Eye (tissue), 1 donor: Measurements from ENCODE around the gene PTPRG.

Source experiments
- DNase-seq: peaks from one replicate; pipeline ENCODE4 v3.0.0-alpha.2; 2015

The PTPRG gene

GRCh38 chr3:62225051-62225450, 663.7 kb downstream of the PTPRG start:
- no peak for DNase-seq

- no peak for DNase-seq
These were observed 665.4 kb downstream of the PTPRG start for GRCh38 chr3:62226601-62227339.

- DNase-seq: no peak
These were observed 667.1 kb downstream of the PTPRG start for GRCh38 chr3:62228467-62228866.

- peak; percentile 80 for DNase-seq
These were observed 667.8 kb downstream of the PTPRG start for GRCh38 chr3:62229211-62229610.

GRCh38 chr3:62229908-62230307, 668.5 kb downstream of the PTPRG start:
- DNase-seq: no peak

- no peak for DNase-seq
These were observed 671.7 kb downstream of the PTPRG start for GRCh38 chr3:62233065-62233464.

- no peak for DNase-seq
These were observed 674.6 kb downstream of the PTPRG start for GRCh38 chr3:62236016-62236415.

- no peak for DNase-seq
These were observed 676.0 kb downstream of the PTPRG start for GRCh38 chr3:62237286-62237948.

GRCh38 chr3:62238003-62238402, 676.6 kb downstream of the PTPRG start:
- DNase-seq: no peak

GRCh38 chr3:62238431-62238830, 677.1 kb downstream of the PTPRG start:
- DNase-seq: no peak

- peak; percentile 66 for DNase-seq
These were observed 679.9 kb downstream of the PTPRG start for GRCh38 chr3:62241279-62241678.

GRCh38 chr3:62242831-62243509, 681.6 kb downstream of the PTPRG start:
- peak; percentile 94 for DNase-seq

GRCh38 chr3:62246094-62246493, 684.7 kb downstream of the PTPRG start:
- DNase-seq: no peak

GRCh38 chr3:62246985-62247384, 685.6 kb downstream of the PTPRG start:
- DNase-seq: no peak

GRCh38 chr3:62248734-62249483, 687.5 kb downstream of the PTPRG start:
- DNase-seq: peak; percentile 28

GRCh38 chr3:62249484-62249776, 688.1 kb downstream of the PTPRG start:
- no peak for DNase-seq

GRCh38 chr3:62249855-62250543, 688.6 kb downstream of the PTPRG start:
- no peak for DNase-seq

- DNase-seq: no peak
These were observed 691.2 kb downstream of the PTPRG start for GRCh38 chr3:62252438-62253157.

GRCh38 chr3:62253971-62254370, 692.6 kb downstream of the PTPRG start:
- no peak for DNase-seq

- no peak for DNase-seq
These were observed 694.4 kb downstream of the PTPRG start for GRCh38 chr3:62255758-62256157.

- DNase-seq: no peak
These were observed 698.6 kb downstream of the PTPRG start for GRCh38 chr3:62259924-62260323.

GRCh38 chr3:62260655-62261054, 699.3 kb downstream of the PTPRG start:
- no peak for DNase-seq
